Gastrocnemius medialis (tissue), 4 donors: ENCODE data around the gene AANAT. TPM values are rescaled to one million over a fixed set of nuclear protein-coding genes. Genes with fewer than 3 reads are reported as not detected.

Source experiments
- ATAC-seq, 2 donors: fragments of 150-250 bp; one replicate each; pipeline ENCODE4 v1.9.1; 2016
- DNase-seq, 2 donors: peaks; one replicate each; pipeline ENCODE4 v3.0.0-alpha.2; 2019
- H3K27ac ChIP-seq, 4 donors: fragments of 200-600 bp; sonication (generic); 1 replicate in 1 of 4; 2 replicates in 3 of 4; pipeline ENCODE4 v1.5.1; 2016 to 2018; ENCODE audit warnings: mild to moderate bottlenecking in 2 of 4, moderate library complexity in 1 of 4
- H3K27me3 ChIP-seq, 3 donors: fragments of 200-600 bp; sonication (generic) in 2 of 3; 1 replicate in 1 of 3; 2 replicates in 2 of 3; pipeline versions ENCODE4 v1.5.1 to v1.6.0; 2016 to 2019; ENCODE audit warnings: mild to moderate bottlenecking in 1 of 3, moderate library complexity in 1 of 3
- H3K36me3 ChIP-seq, 2 donors: fragments of 200-600 bp; sonication (generic) in 1 of 2; one replicate each; pipeline ENCODE4 v1.5.1; 2017 to 2018
- H3K4me1 ChIP-seq, 2 donors: fragments of 200-600 bp; sonication (generic) in 1 of 2; one replicate each; pipeline ENCODE4 v1.5.1; 2016 to 2017; ENCODE audit warnings: mild to moderate bottlenecking in 2 of 2
- H3K4me3 ChIP-seq, 4 donors: fragments of 200-600 bp; sonication (generic) in 3 of 4; 1 replicate in 1 of 4; 2 replicates in 3 of 4; pipeline ENCODE4 v1.5.1; 2016 to 2019; ENCODE audit warnings: mild to moderate bottlenecking in 2 of 4
- H3K9me3 ChIP-seq, 3 donors: fragments of 200-600 bp; sonication (generic) in 2 of 3; 1 replicate in 1 of 3; 2 replicates in 2 of 3; pipeline ENCODE4 v1.5.1; 2016 to 2019
- POLR2A ChIP-seq, 2 donors: fragments of 450-650 bp; IDR thresholded peaks; one replicate each; pipeline ENCODE4 v1.6.1; 2017; ENCODE audit warnings: antibody characterized with exemption in 2 of 2, mild to moderate bottlenecking in 2 of 2, moderate library complexity in 2 of 2
- in situ Hi-C, 4 donors: fragments of 200-750 bp; cut with MboI; loops; one replicate each; pipeline versions ENCODE4 v1.15.0 to v1.8.0; 2017; ENCODE audit warnings: low sequenced_read_pairs in 4 of 4
- intact Hi-C: fragments of 100-400 bp; cut with DNase I; formaldehyde crosslinking; loops from one replicate; pipeline ENCODE4 v1.15.1; 2023; ENCODE audit warnings: low total_unique reads
- total RNA-seq, 4 donors: library from RNA; depleted of rRNA; stranded (reverse); fragments of >200 nt; gene quantifications; one replicate each; pipeline versions ENCODE4 v1.1.0 to v1.2.3, GENCODE V29; 2016
- TF ChIP-seq, protein P1 (sequence below), 5 experiments: fragments of 450-650 bp in 3 of 5; fragments of 200-600 bp in 2 of 5; sonication (generic) in 2 of 5; IDR thresholded peaks in 4 of 5; conservative IDR thresholded peaks in 1 of 5; 1 replicate in 4 of 5; 2 replicates in 1 of 5; pipeline ENCODE4 v1.5.1; 2016 to 2019; ENCODE audit warnings: antibody characterized with exemption in 5 of 5, mild to moderate bottlenecking in 3 of 5, moderate library complexity in 3 of 5

The AANAT gene
- total RNA-seq, 4 donors from 2014 or later, result not detected

DNA sequence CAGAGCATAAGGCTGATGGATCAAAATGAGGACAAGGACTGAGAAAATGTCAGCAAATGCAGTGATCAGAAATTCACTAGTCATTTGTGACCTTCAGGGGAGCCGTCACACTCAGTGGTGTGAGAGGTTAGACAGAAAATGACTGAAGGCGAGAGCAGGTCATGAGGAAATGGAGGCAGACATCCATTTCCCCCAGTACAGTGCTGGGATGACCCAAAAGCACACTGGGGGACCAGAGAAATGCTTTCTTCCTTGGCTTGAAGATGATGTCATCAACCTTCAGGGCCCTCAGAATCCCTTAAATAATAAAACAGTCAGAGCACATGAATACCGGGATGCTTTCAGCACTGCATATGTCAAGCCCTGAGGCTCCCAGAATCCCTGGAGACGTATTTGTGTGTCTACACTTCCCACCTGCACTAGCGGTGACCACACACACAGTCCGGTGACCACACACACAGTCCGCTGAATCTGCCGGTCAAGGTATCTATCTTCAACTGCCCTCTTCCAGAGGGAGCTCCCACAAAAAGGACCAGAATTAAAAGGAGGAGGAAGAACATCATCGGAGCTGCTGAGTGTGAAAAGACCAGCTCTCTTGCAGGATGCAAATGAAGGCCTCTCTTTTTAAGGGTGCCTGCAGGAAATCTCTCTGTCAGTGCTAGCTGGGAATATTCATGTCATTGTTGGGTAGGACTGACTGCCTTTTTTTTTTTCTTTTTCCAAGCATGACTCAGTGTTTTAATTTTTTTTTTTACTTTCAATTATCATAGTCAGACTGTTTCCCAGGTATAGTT lies 22.7 kb upstream of the AANAT start:
- H3K9me3 ChIP-seq, result no peaks in the 10 kb centered on the region
- H3K4me3 ChIP-seq, result no peak overlapping the region
- H3K27me3 ChIP-seq, result no peaks in the 10 kb centered on the region
- intact Hi-C loops (no loop called here), in situ Hi-C loops (no loop called here)
- ATAC-seq, result no peak
- peaks cover 41 to 44% of the 10 kb centered on the region in 2 donors for H3K4me1 ChIP-seq
- no peak for DNase-seq
- TF ChIP-seq POLR2A (IDR thresholded peaks at IDR 0.05), result no peak
- TF ChIP-seq, protein P1, sequence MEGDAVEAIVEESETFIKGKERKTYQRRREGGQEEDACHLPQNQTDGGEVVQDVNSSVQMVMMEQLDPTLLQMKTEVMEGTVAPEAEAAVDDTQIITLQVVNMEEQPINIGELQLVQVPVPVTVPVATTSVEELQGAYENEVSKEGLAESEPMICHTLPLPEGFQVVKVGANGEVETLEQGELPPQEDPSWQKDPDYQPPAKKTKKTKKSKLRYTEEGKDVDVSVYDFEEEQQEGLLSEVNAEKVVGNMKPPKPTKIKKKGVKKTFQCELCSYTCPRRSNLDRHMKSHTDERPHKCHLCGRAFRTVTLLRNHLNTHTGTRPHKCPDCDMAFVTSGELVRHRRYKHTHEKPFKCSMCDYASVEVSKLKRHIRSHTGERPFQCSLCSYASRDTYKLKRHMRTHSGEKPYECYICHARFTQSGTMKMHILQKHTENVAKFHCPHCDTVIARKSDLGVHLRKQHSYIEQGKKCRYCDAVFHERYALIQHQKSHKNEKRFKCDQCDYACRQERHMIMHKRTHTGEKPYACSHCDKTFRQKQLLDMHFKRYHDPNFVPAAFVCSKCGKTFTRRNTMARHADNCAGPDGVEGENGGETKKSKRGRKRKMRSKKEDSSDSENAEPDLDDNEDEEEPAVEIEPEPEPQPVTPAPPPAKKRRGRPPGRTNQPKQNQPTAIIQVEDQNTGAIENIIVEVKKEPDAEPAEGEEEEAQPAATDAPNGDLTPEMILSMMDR (IDR thresholded peaks at IDR 0.05 in 4 of 5, conservative IDR thresholded peaks at IDR 0.05 in 1 of 5), result no peak
- H3K27ac ChIP-seq, result peak overlapping the region in 2 of 4 donors; percentile 22 to 69
- no peaks in the 10 kb centered on the region for H3K36me3 ChIP-seq

GRCh38 chr17:76445697-76446448 lies 21.5 kb upstream of the AANAT start:
- Histone ChIP-seq H3K9me3 (no peaks in the 10 kb centered on the region), H3K27ac (peak overlapping the region; percentile 61 to 72 (median 70)), H3K27me3 (no peaks in the 10 kb centered on the region), H3K4me1 (peaks cover 42 to 43% of the 10 kb centered on the region in 2 donors), H3K4me3 (peak overlapping the region in 1 of 4 donors; percentile 20), H3K36me3 (no peaks in the 10 kb centered on the region)
- no peak for DNase-seq
- in situ Hi-C loops (no loop called here), intact Hi-C loops (no loop called here)
- peak in 1 of 2 donors; percentile 44 for ATAC-seq
- TF ChIP-seq, protein P1 (IDR thresholded peaks at IDR 0.05 in 4 of 5, conservative IDR thresholded peaks at IDR 0.05 in 1 of 5), result no peak
- no peak for TF ChIP-seq POLR2A (IDR thresholded peaks at IDR 0.05)

DNA sequence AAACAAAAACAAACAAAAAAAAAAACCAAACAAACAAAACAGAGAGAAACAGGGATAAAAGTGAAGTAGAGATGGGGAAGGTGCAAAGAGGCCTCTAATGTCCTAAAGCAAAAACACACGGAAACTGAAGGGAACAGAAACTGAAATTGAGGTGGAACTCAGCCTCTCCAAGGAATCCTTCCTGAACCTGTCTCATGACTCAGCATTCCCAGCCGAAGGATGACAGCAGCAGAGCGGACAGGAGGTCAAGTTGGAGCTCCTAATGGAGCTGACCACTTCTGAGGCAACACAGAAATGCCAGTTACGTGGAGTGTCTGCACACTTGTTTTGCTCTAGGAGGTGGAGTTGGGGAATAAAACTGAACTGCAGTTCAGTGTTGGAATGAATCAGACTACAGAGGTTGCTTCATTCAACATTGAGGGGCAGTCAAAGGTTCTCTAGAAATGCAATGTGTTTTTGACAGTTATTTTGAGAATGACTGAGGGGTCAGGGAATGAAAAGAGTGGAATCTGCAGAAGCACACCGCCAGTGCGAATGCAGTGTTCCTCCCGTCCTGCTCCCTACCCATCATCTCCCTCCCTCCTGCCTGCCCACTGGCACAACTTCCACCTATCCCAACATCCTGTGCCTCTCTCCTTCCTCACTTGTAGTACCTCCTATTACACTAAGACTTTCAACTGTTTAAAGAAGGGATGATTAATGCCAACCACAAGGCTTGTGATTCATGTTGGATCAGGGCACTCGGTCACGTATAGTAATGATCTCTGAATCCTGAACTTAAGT lies 20.8 kb upstream of the AANAT start:
- Histone ChIP-seq H3K4me3 (peak overlapping the region in 1 of 4 donors; percentile 20), H3K27ac (peak overlapping the region; percentile 61 to 72 (median 70)), H3K36me3 (no peaks in the 10 kb centered on the region), H3K4me1 (peaks cover 46 to 49% of the 10 kb centered on the region in 2 donors), H3K9me3 (no peaks in the 10 kb centered on the region), H3K27me3 (no peaks in the 10 kb centered on the region)
- ATAC-seq, result peak; percentile 61 to 89
- TF ChIP-seq, protein P1 (IDR thresholded peaks at IDR 0.05 in 4 of 5, conservative IDR thresholded peaks at IDR 0.05 in 1 of 5), result no peak
- TF ChIP-seq POLR2A (IDR thresholded peaks at IDR 0.05), result no peak
- peak in 1 of 2 donors; percentile 67 for DNase-seq
- in situ Hi-C loops, result no loop called here
- intact Hi-C loops, result no loop called here

DNA sequence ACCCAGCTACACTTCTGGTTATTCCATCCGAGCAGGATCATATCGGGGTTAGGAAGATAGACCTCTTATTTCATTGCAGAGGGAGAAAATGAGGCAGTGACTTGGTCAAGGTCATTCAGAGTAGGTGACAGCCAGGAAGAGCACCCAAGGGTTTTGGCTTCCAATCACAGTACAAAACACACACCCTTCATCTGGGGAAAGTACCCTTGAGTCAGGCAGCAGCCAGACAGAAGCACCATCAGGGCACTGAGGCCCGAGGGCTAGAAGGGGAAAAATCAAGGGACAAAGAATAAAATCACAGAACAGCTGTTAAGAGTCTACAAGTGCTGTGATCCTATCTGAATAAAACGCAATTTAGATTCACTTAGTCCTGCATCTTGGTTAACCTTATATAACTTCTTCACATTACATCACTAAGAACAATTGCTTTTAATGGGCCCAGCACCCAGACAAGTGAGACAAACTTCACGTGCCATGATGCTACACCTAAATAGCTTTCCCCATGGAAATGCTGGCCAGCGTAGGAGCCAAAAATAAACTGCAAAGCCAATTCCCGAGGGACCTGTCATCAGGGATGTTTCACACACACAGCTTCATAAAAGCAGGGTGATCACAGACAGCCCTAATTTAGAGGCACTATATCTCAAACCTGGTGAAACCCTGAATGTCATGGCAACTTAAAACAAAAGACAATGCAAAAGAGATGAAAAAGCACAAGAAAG lies 19.3 kb upstream of the AANAT start:
- ATAC-seq (peak; percentile 36 to 55), DNase-seq (peak; percentile 42 to 52)
- H3K4me3 ChIP-seq, result no peak overlapping the region
- H3K9me3 ChIP-seq, result no peaks in the 10 kb centered on the region
- intact Hi-C loops, result no loop called here
- H3K27me3 ChIP-seq, result no peaks in the 10 kb centered on the region
- peak overlapping the region; percentile 61 to 72 (median 70) for H3K27ac ChIP-seq
- in situ Hi-C loops, result no loop called here
- no peak for TF ChIP-seq POLR2A (IDR thresholded peaks at IDR 0.05)
- TF ChIP-seq, protein P1 (IDR thresholded peaks at IDR 0.05 in 4 of 5, conservative IDR thresholded peaks at IDR 0.05 in 1 of 5), result no peak
- no peaks in the 10 kb centered on the region for H3K36me3 ChIP-seq
- peaks cover 52 to 55% of the 10 kb centered on the region in 2 donors for H3K4me1 ChIP-seq
